ENCODE results near the gene MYCBPAP.

- TF ChIP-seq CTCF (IDR thresholded peaks at IDR 0.05 in 4 of 5, conservative IDR thresholded peaks at IDR 0.05 in 1 of 5) (no peak), POLR2A (IDR thresholded peaks at IDR 0.05) (no peak)
These were observed 27.2 kb downstream of the MYCBPAP start for GRCh38 chr17:50535407-50535806.
